ENCODE data around the gene NPFFR2. TPM values are rescaled to one million over a fixed set of nuclear protein-coding genes. Genes with fewer than 3 reads are reported as not detected.
"Not testable (repeated sequence)": the region's sequence is repeated elsewhere in the genome, so short reads cannot be mapped to it uniquely, and the experiment has no call there.

The NPFFR2 gene
- total RNA-seq, 1 donor from 2014 or later, result 0.70 TPM

DNA sequence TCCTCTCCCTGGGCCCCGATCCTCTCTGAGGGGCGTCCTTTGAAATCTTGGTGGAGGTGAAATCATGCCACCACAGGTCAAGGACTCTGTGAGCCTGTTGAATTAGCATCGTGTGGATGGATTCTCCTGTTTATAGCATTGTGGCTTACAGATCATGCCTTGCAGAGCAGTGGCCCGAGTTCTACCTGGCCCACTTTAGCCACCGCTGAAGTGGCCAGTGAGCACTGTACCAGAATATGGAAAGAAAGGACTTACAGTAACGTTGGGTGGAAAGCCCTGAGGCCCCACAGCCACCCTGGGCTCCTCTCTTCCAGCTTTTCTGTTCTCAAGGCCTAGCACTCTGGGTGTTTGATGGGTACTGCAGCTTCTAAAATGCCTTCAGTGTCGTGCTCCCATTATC is 35.3 kb downstream of the NPFFR2 start:
- Mint-ChIP-seq H3K9me3 (no peaks in the 10 kb centered on the region), H3K27ac (no peak overlapping the region), H3K27me3 (no peaks in the 10 kb centered on the region), H3K4me1 (ENCODE audit: unreplicated experiment) (no peaks in the 10 kb centered on the region), H3K36me3 (no peaks in the 10 kb centered on the region), H3K4me3 (no peak overlapping the region)
- no peak for DNase-seq (ENCODE audit: extremely low spot score, unreplicated experiment)
- TF ChIP-seq, protein P1, sequence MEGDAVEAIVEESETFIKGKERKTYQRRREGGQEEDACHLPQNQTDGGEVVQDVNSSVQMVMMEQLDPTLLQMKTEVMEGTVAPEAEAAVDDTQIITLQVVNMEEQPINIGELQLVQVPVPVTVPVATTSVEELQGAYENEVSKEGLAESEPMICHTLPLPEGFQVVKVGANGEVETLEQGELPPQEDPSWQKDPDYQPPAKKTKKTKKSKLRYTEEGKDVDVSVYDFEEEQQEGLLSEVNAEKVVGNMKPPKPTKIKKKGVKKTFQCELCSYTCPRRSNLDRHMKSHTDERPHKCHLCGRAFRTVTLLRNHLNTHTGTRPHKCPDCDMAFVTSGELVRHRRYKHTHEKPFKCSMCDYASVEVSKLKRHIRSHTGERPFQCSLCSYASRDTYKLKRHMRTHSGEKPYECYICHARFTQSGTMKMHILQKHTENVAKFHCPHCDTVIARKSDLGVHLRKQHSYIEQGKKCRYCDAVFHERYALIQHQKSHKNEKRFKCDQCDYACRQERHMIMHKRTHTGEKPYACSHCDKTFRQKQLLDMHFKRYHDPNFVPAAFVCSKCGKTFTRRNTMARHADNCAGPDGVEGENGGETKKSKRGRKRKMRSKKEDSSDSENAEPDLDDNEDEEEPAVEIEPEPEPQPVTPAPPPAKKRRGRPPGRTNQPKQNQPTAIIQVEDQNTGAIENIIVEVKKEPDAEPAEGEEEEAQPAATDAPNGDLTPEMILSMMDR (conservative IDR thresholded peaks at IDR 0.05), result no peak

DNA sequence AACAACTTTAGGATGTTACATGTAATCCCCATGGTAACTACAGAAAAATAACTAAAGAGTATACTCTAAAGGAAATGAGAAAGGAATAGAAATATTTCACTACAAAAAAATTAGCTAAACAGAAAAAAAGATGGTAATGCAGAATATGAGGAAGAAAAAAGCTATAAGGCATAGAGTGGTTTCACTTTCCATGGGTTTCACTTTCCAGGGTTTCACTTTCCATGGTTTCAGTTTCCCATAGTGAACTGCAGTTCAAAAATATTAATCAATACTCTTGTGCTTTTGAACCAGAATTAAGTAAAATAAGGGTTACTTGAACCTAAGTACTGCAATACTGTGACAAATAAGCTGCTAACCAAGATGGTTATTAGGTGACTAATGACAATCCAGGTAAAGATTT is 42.0 kb downstream of the NPFFR2 start:
- Mint-ChIP-seq H3K9me3 (no peaks in the 10 kb centered on the region), H3K36me3 (no peaks in the 10 kb centered on the region), H3K27ac (no peak overlapping the region), H3K27me3 (no peaks in the 10 kb centered on the region), H3K4me1 (ENCODE audit: unreplicated experiment) (peaks cover 4% of the 10 kb centered on the region), H3K4me3 (no peak overlapping the region)
- TF ChIP-seq, protein P1 (conservative IDR thresholded peaks at IDR 0.05), result no peak
- DNase-seq (ENCODE audit: extremely low spot score, unreplicated experiment), result no peak

DNA sequence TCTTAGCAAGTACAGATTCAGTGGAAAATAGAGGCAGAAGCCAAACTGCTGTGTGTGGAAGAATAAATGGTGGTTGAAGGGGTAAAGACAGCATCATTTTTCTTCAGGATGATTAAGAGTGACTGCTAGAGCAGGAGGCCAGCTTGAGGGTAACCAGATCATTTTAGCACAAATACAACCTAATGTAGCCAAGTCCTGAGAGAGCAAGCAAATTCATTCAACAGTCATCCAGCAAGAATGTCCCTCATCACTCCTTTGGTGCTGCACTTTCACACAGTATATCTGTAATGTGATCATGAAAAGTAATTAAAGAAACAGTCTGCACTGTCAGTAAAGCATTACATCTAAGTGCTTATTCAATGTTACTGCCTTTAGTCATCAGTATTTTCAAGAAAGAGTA is 44.8 kb downstream of the NPFFR2 start:
- H3K27me3 Mint-ChIP-seq, result no peaks in the 10 kb centered on the region
- DNase-seq (ENCODE audit: extremely low spot score, unreplicated experiment), result no peak

DNA sequence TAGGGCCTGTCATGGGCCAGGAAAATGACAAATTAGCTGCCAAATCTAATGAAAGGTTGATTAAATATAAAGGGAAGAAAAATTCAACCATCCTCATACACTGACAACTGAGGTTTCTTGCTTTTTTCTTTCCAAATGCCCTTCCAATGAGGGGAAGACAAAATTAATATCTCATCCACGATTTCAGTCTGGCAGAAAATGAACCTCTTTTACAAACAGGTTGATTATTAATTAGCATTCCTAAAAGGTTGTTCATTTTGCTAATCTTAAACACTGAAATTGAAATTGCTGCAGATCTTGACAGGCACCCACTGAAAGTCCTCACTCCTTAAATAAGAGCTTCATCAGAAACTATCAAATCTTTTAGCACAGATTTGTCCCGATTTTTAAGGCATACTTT is 45.5 kb downstream of the NPFFR2 start:
- DNase-seq (ENCODE audit: extremely low spot score, unreplicated experiment), result no peak
- H3K27ac Mint-ChIP-seq, result no peak overlapping the region
- no peaks in the 10 kb centered on the region for H3K27me3 Mint-ChIP-seq
- no peaks in the 10 kb centered on the region for H3K9me3 Mint-ChIP-seq
- TF ChIP-seq, protein P1 (conservative IDR thresholded peaks at IDR 0.05), result no peak
- H3K4me3 Mint-ChIP-seq, result no peak overlapping the region
- H3K36me3 Mint-ChIP-seq, result no peaks in the 10 kb centered on the region
- H3K4me1 Mint-ChIP-seq (ENCODE audit: unreplicated experiment), result peaks cover 4% of the 10 kb centered on the region

More for the DNA sequence above, 44.8 kb downstream of the NPFFR2 start:
- no peaks in the 10 kb centered on the region for H3K9me3 Mint-ChIP-seq
- H3K4me1 Mint-ChIP-seq (ENCODE audit: unreplicated experiment), result peaks cover 4% of the 10 kb centered on the region
- no peaks in the 10 kb centered on the region for H3K36me3 Mint-ChIP-seq
- no peak overlapping the region for H3K27ac Mint-ChIP-seq
- TF ChIP-seq, protein P1 (conservative IDR thresholded peaks at IDR 0.05), result no peak
- H3K4me3 Mint-ChIP-seq, result no peak overlapping the region

GRCh38 chr4:72084587-72085011 is 52.8 kb downstream of the NPFFR2 start:
- no peak overlapping the region for H3K4me3 Mint-ChIP-seq
- H3K27ac Mint-ChIP-seq, result no peak overlapping the region
- H3K9me3 Mint-ChIP-seq, result no peaks in the 10 kb centered on the region
- no peak for DNase-seq (ENCODE audit: extremely low spot score, unreplicated experiment)
- no peaks in the 10 kb centered on the region for H3K27me3 Mint-ChIP-seq
- no peaks in the 10 kb centered on the region for H3K4me1 Mint-ChIP-seq (ENCODE audit: unreplicated experiment)
- TF ChIP-seq, protein P1 (conservative IDR thresholded peaks at IDR 0.05), result no peak
- H3K36me3 Mint-ChIP-seq, result no peaks in the 10 kb centered on the region

DNA sequence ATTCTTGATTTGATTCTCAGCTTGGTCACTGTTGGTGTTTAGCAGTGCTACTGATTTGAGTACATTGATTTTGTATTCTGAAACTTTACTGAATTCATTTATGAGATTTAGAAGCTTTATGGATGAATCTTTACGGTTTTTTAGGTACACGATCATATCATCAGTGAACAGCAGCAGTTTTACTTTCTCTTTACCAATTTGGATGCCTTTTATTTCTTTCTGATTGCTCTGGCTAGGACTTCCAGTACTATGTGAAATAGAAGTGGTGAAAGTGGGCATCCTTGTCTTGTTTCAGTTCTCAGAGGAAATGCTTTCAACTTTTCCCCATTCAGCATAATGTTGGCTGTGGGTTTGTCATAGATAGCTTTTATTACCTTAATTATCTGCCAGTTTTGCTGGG is 58.8 kb downstream of the NPFFR2 start:
- H3K4me3 Mint-ChIP-seq; DNase-seq (ENCODE audit: extremely low spot score, unreplicated experiment); H3K4me1 Mint-ChIP-seq (ENCODE audit: unreplicated experiment); H3K27me3 Mint-ChIP-seq; H3K27ac Mint-ChIP-seq; H3K36me3 Mint-ChIP-seq; H3K9me3 Mint-ChIP-seq: not testable (repeated sequence)
